B cell (primary cell): ENCODE results near the gene ADGRF5. TPM values are rescaled to one million over a fixed set of nuclear protein-coding genes. Genes with fewer than 3 reads are reported as not detected.

Experiments
- ATAC-seq: fragments of 200-7000 bp; cut with Tn5 transposase; one replicate; pipeline ENCODE4 v1.10.0; 2021; ENCODE audit warnings: low read depth, mild to moderate bottlenecking, moderate number of reproducible peaks, moderate library complexity
- CTCF ChIA-PET: fragments of 350-600 bp; sonication (Branson Sonifier 250); formaldehyde crosslinking; loops from one replicate; lab custom pipeline; 2021; ENCODE audit warnings: antibody characterized with exemption, inconsistent platforms; lab: Charles Lee
- POLR2A ChIA-PET: fragments of 350-600 bp; sonication (Branson Sonifier 250); formaldehyde crosslinking; loops from one replicate; lab custom pipeline; 2021; ENCODE audit warnings: antibody characterized with exemption; lab: Charles Lee
- DNase-seq: peaks from one replicate; pipeline ENCODE4 v3.0.0; 2013
- H2AFZ ChIP-seq: 2 replicates; pipeline ENCODE4 v1.6.1; 2012; ENCODE audit warnings: mild to moderate bottlenecking, low read depth, low read length; ENCODE audit not compliant: insufficient read depth, poor library complexity, severe bottlenecking
- H3K27ac ChIP-seq, 2 donors: 1 replicate in 1 of 2; 2 replicates in 1 of 2; pipeline ENCODE4 v1.5.1; 2012 to 2013; ENCODE audit warnings: low read length in 2 of 2, mild to moderate bottlenecking in 2 of 2, moderate library complexity in 1 of 2
- H3K27me3 ChIP-seq, 4 experiments: fragments of 200-600 bp in 1 of 4; sonication (generic) in 1 of 4; replicated peaks in 1 of 4; 1 replicate in 2 of 4; 2 replicates in 2 of 4; pipeline versions ENCODE4 v1.6.1 to v1.7.0; 2013 to 2016; ENCODE audit warnings: low read length in 3 of 4, mild to moderate bottlenecking in 2 of 4, mixed read lengths in 1 of 4, moderate library complexity in 1 of 4; ENCODE audit not compliant: insufficient read depth in 4 of 4, control insufficient read depth in 3 of 4; ENCODE audit errors: control extremely low read depth in 1 of 4
- H3K36me3 ChIP-seq, 2 experiments: replicated peaks in 1 of 2; 1 replicate in 1 of 2; 2 replicates in 1 of 2; pipeline versions ENCODE4 v1.6.1 to v1.7.1; 2013; ENCODE audit warnings: low read length in 1 of 2; ENCODE audit not compliant: insufficient read depth in 2 of 2, control insufficient read depth in 1 of 2; ENCODE audit errors: control extremely low read depth in 1 of 2, extremely low read depth in 1 of 2
- H3K4me1 ChIP-seq, 2 donors: fragments of 200-600 bp in 1 of 2; sonication (generic) in 1 of 2; 1 replicate in 1 of 2; 2 replicates in 1 of 2; pipeline versions ENCODE4 v1.5.1 to v1.6.1; 2013 to 2017; ENCODE audit warnings: low read length in 2 of 2; ENCODE audit not compliant: control insufficient read depth in 2 of 2, insufficient read depth in 2 of 2
- H3K4me2 ChIP-seq: replicated peaks from 2 replicates; pipeline ENCODE3; 2012; ENCODE audit warnings: mild to moderate bottlenecking, low read depth, low read length; ENCODE audit not compliant: poor library complexity, severe bottlenecking
- H3K4me3 ChIP-seq, 5 experiments: fragments of 200-600 bp in 1 of 5; sonication (generic) in 1 of 5; 1 replicate in 3 of 5; 2 replicates in 2 of 5; pipeline versions ENCODE4 v1.5.1 to v1.7.0; 2011 to 2016; ENCODE audit warnings: low read length in 4 of 5, mild to moderate bottlenecking in 4 of 5, low read depth in 2 of 5, control low read depth in 1 of 5, moderate library complexity in 1 of 5; ENCODE audit not compliant: insufficient read depth in 1 of 5; ENCODE audit errors: control extremely low read depth in 1 of 5, extremely low read depth in 1 of 5
- H3K79me2 ChIP-seq: fragments of 200-600 bp; sonication (generic); one replicate; pipeline ENCODE4 v1.6.0; 2016; ENCODE audit warnings: low read length; ENCODE audit not compliant: control insufficient read depth, insufficient read depth
- H3K9ac ChIP-seq: fragments of 200-600 bp; sonication (generic); 2 replicates; pipeline ENCODE4 v1.6.1; 2017; ENCODE audit warnings: mild to moderate bottlenecking, low read length, moderate library complexity
- H3K9me3 ChIP-seq, 3 donors: one replicate each; pipeline versions ENCODE4 v1.6.1 to v1.7.1; 2013; ENCODE audit warnings: low read length in 2 of 3; ENCODE audit not compliant: control insufficient read depth in 2 of 3, insufficient read depth in 1 of 3; ENCODE audit errors: control extremely low read depth in 1 of 3
- H4K20me1 ChIP-seq: 2 replicates; pipeline ENCODE4 v1.6.0; 2012; ENCODE audit warnings: mild to moderate bottlenecking, low read length; ENCODE audit not compliant: insufficient read depth, control insufficient read depth, poor library complexity, severe bottlenecking
- H3K27ac Mint-ChIP-seq: one replicate; pipeline ENCODE4 v1.8.0; 2021; ENCODE audit warnings: mixed read lengths
- H3K27me3 Mint-ChIP-seq: one replicate; pipeline ENCODE4 v1.8.0; 2021; ENCODE audit warnings: mixed read lengths
- H3K4me1 Mint-ChIP-seq: one replicate; pipeline ENCODE4 v1.8.0; 2021; ENCODE audit warnings: mixed read lengths
- H3K4me3 Mint-ChIP-seq: one replicate; pipeline ENCODE4 v1.8.0; 2021; ENCODE audit warnings: mixed read lengths
- H3K9me3 Mint-ChIP-seq: one replicate; pipeline ENCODE4 v1.8.0; 2022; ENCODE audit warnings: mixed read lengths; ENCODE audit not compliant: insufficient read depth
- CTCF ChIP-seq: fragments of 200-600 bp; IDR thresholded peaks from one replicate; pipeline ENCODE4 v1.8.0; 2022; ENCODE audit warnings: antibody characterized with exemption, mild to moderate bottlenecking
- EZH2 ChIP-seq: IDR thresholded peaks from 2 replicates; pipeline ENCODE4 v1.6.1; 2012; ENCODE audit warnings: borderline replicate concordance, low read depth, mild to moderate bottlenecking, moderate library complexity, low read length; ENCODE audit not compliant: insufficient read depth, poor library complexity, severe bottlenecking
- WGBS: methylation state at CpG from one replicate; pipeline ENCODE4 v1.1.5; 2013; ENCODE audit warnings: missing lambda C conversion rate; ENCODE audit not compliant: insufficient coverage; 5-methylcytosine and 5-hydroxymethylcytosine counted together
- intact Hi-C: fragments of 100-400 bp; cut with micrococcal nuclease; formaldehyde crosslinking; loops from one replicate; pipeline ENCODE4 v1.10.0; 2022
- polyA plus RNA-seq: library from polyadenylated mRNA; depleted of rRNA; stranded (reverse); fragments of >200 nt; gene quantifications from 2 replicates; pipeline ENCODE4 v1.2.3, GENCODE V29; 2012
- total RNA-seq, 2 donors: library from RNA; stranded (reverse); fragments of 120-200 nt in 1 of 2; gene quantifications; 1 replicate in 1 of 2; 2 replicates in 1 of 2; pipeline versions ENCODE4 v1.2.3 to v1.2.4, GENCODE V29; 2013 to 2022

Gene ADGRF5
- total and polyA plus RNA-seq, 2 donors (not counting 1 experiment from before 2014, with no cell fraction given) = not detected

- no CpG with 5 or more reads among the region's 4 CpGs for WGBS
- no peak overlapping the region for H3K4me3 Mint-ChIP-seq
- Histone ChIP-seq H4K20me1 (no peaks in the 10 kb centered on the region), H3K4me1 (no peaks in the 10 kb centered on the region), H3K9ac (no peak overlapping the region), H3K27ac (no peak overlapping the region), H3K4me2 (no peak overlapping the region), H3K79me2 (no peaks in the 10 kb centered on the region), H3K27me3 (no peaks in the 10 kb centered on the region), H3K36me3 (no peaks in the 10 kb centered on the region), H3K9me3 (no peaks in the 10 kb centered on the region), H3K4me3 (no peak overlapping the region), H2AFZ (no peak overlapping the region)
- peaks cover 16% of the 10 kb centered on the region for H3K27me3 Mint-ChIP-seq
- no peaks in the 10 kb centered on the region for H3K4me1 Mint-ChIP-seq
- no peak overlapping the region for H3K27ac Mint-ChIP-seq
- POLR2A ChIA-PET = no interaction called here
- CTCF ChIA-PET = no interaction called here
- intact Hi-C loops = no loop called here
- ATAC-seq (no peak), DNase-seq (no peak)
- TF ChIP-seq EZH2 (no peak), CTCF (no peak)
- no peaks in the 10 kb centered on the region for H3K9me3 Mint-ChIP-seq
Observed at GRCh38 chr6:46953921-46954320, 32.2 kb upstream of the ADGRF5 start.

- no peak for ATAC-seq
Observed at GRCh38 chr6:46949632-46950280, 28.0 kb upstream of the ADGRF5 start.

More at GRCh38 chr6:46949632-46950280, 28.0 kb upstream of the ADGRF5 start:
- H3K9me3 ChIP-seq = no peaks in the 10 kb centered on the region
- Mint-ChIP-seq H3K4me1 (no peaks in the 10 kb centered on the region), H3K9me3 (no peaks in the 10 kb centered on the region), H3K4me3 (no peak overlapping the region), H3K27ac (no peak overlapping the region), H3K27me3 (peaks cover 26% of the 10 kb centered on the region)
- H3K27ac ChIP-seq = no peak overlapping the region
- no peaks in the 10 kb centered on the region for H3K79me2 ChIP-seq
- no peak for DNase-seq
- no peaks in the 10 kb centered on the region for H3K4me1 ChIP-seq
- WGBS = 94% methylated on average over 4 of the region's 8 CpGs
- H2AFZ ChIP-seq = no peak overlapping the region
- no peak overlapping the region for H3K9ac ChIP-seq
- H3K4me2 ChIP-seq = no peak overlapping the region
- intact Hi-C loops = no loop called here
- no peaks in the 10 kb centered on the region for H3K36me3 ChIP-seq
- no peaks in the 10 kb centered on the region for H3K27me3 ChIP-seq
- no peaks in the 10 kb centered on the region for H4K20me1 ChIP-seq
- TF ChIP-seq CTCF (no peak), EZH2 (no peak)
- ChIA-PET CTCF (no interaction called here), POLR2A (no interaction called here)
- no peak overlapping the region for H3K4me3 ChIP-seq
